ENCODE data around the gene PNPT1. TPM values are rescaled to one million over a fixed set of nuclear protein-coding genes. Genes with fewer than 3 reads are reported as not detected.
A peak's percentile ranks its signal among the peaks of the same experiment; 100 is the strongest.

Gene PNPT1
- total and polyA plus RNA-seq, 2 of the 13 experiments (the other 11 are each of a cell fraction or from before 2014, with no cell fraction given): 23.4 to 61.0 TPM

GRCh38 chr2:55618275-55619055, 75.2 kb downstream of the PNPT1 start (continued):
- TF ChIP-seq ZNF644 (CRISPR knock-in tag; IDR thresholded peaks at IDR 0.05; ENCODE audit: low read depth): no peak
- TF ChIP-seq KDM5A (IDR thresholded peaks at IDR 0.05; ENCODE audit: borderline replicate concordance, low read length): peak; percentile 67
- TF ChIP-seq ZFP90 (CRISPR knock-in tag; IDR thresholded peaks at IDR 0.05; ENCODE audit: borderline replicate concordance): peak; percentile 63; the same call in 1 of the 2 replicates
- TF ChIP-seq ZNF407 (CRISPR knock-in tag; IDR thresholded peaks at IDR 0.05; ENCODE audit: not compliant biosample characterization): no peak
- TF ChIP-seq ZBTB39 (CRISPR knock-in tag; IDR thresholded peaks at IDR 0.05): no peak
- TF ChIP-seq, protein P1, sequence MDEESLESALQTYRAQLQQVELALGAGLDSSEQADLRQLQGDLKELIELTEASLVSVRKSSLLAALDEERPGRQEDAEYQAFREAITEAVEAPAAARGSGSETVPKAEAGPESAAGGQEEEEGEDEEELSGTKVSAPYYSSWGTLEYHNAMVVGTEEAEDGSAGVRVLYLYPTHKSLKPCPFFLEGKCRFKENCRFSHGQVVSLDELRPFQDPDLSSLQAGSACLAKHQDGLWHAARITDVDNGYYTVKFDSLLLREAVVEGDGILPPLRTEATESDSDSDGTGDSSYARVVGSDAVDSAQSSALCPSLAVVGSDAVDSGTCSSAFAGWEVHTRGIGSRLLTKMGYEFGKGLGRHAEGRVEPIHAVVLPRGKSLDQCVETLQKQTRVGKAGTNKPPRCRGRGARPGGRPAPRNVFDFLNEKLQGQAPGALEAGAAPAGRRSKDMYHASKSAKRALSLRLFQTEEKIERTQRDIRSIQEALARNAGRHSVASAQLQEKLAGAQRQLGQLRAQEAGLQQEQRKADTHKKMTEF (CRISPR knock-in tag; IDR thresholded peaks at IDR 0.05): no peak
- no peak for TF ChIP-seq NONO (IDR thresholded peaks at IDR 0.05)
- TF ChIP-seq NONO (CRISPR knock-in tag; conservative IDR thresholded peaks at IDR 0.05): no peak
- peak; percentile 61; the same call in 1 of the 2 replicates for TF ChIP-seq MED1 (CRISPR knock-in tag; IDR thresholded peaks at IDR 0.05)
- no peak for TF ChIP-seq ZNF839 (CRISPR knock-in tag; IDR thresholded peaks at IDR 0.05; ENCODE audit: borderline replicate concordance)
- no peak for TF ChIP-seq IKZF4 (CRISPR knock-in tag; IDR thresholded peaks at IDR 0.05; ENCODE audit: borderline replicate concordance, low read depth, not compliant biosample characterization)
- no peak for TF ChIP-seq PHF21A (CRISPR knock-in tag; IDR thresholded peaks at IDR 0.05)
- TF ChIP-seq RAD51 (IDR thresholded peaks at IDR 0.05; ENCODE audit: borderline replicate concordance): no peak
- no peak for TF ChIP-seq GTF2F1 (IDR thresholded peaks at IDR 0.05; ENCODE audit: low read length)
- TF ChIP-seq THAP11 (CRISPR knock-in tag; IDR thresholded peaks at IDR 0.05): peak; percentile 98
- no peak for TF ChIP-seq ZNF17 (CRISPR knock-in tag; IDR thresholded peaks at IDR 0.05)
- peak; percentile 62; the same call in 1 of the 2 replicates for TF ChIP-seq KMT2B (CRISPR knock-in tag; IDR thresholded peaks at IDR 0.05)
- TF ChIP-seq GTF3A (CRISPR knock-in tag; conservative IDR thresholded peaks at IDR 0.05): no peak
